ENCODE data around the gene WDR43. TPM values are rescaled to one million over a fixed set of nuclear protein-coding genes. Genes with fewer than 3 reads are reported as not detected.

Gene WDR43
- total and polyA plus RNA-seq, 9 of the 15 experiments (the other 6 are each of a cell fraction or from before 2014, with no cell fraction given): 34.6 to 197 (median 105) TPM

GRCh38 chr2:28893488-28893887 is 979 bp upstream of the WDR43 start:
- Histone ChIP-seq H3K79me2 (ENCODE audit: control insufficient read depth, insufficient read depth, low read length) (peaks cover 42% of the 10 kb centered on the region), H4K20me1 (replicated peaks; ENCODE audit: control insufficient read depth, insufficient read depth, low read length) (peaks cover 23% of the 10 kb centered on the region), H3K9me3 (replicated peaks; ENCODE audit: control insufficient read depth, insufficient read depth, low read depth, low read length) (no peaks in the 10 kb centered on the region), H3K27me3 (ENCODE audit: control insufficient read depth in 2 of 2, insufficient read depth in 2 of 2, low read length in 2 of 2) (no peaks in the 10 kb centered on the region), H3K9ac (ENCODE audit: insufficient read depth in 1 of 2, low read depth in 2 of 2, low read length in 2 of 2) (no peak overlapping the region), H3K9me1 (ENCODE audit: control insufficient read depth, insufficient read depth, low read length) (no peaks in the 10 kb centered on the region), H3K27ac (ENCODE audit: extremely low read depth, low read depth, low read length) (no peak overlapping the region), H3K4me2 (ENCODE audit: insufficient read depth, low read length) (no peak overlapping the region), H3K4me3 (no peak overlapping the region), H3K36me3 (ENCODE audit: control insufficient read depth, insufficient read depth, low read length) (peaks cover 32% of the 10 kb centered on the region), H2AFZ (ENCODE audit: low read depth, low read length) (peak overlapping the region; percentile 75; the same call in 1 of the 2 replicates), H3K4me1 (replicated peaks in 1 of 2; ENCODE audit: control insufficient read depth in 2 of 2, insufficient read depth in 2 of 2, low read length in 2 of 2) (peaks cover 10 to 13% of the 10 kb centered on the region in 2 experiments; a peak in 4 of 5 replicates)
- no peak for DNase-seq (ENCODE audit: extremely low read depth in 1 of 4, low spot score in 3 of 4)
- POLR2A ChIA-PET: interaction anchor here (1.5 kb wide), 1 partner anchor 14 kb away, joined by 6 read pairs; no protein-coding TSS in a partner anchor
- TF ChIP-seq ZNF133 (CRISPR knock-in tag; IDR thresholded peaks at IDR 0.05) (no peak), GTF2E2 (tag; IDR thresholded peaks at IDR 0.05) (no peak), MAFK (IDR thresholded peaks at IDR 0.05; ENCODE audit: low read length) (no peak), ZNF263 (CRISPR knock-in tag; IDR thresholded peaks at IDR 0.05; ENCODE audit: borderline replicate concordance) (no peak), ZNF395 (CRISPR knock-in tag; IDR thresholded peaks at IDR 0.05) (no peak), RBM25 (IDR thresholded peaks at IDR 0.05; ENCODE audit: low read depth, low read length, severe bottlenecking) (no peak), RBM39 (optimal IDR thresholded peaks at IDR 0.05; ENCODE audit: low read depth, low read length) (no peak), CCAR2 (IDR thresholded peaks at IDR 0.05; ENCODE audit: low read depth, low read length) (no peak), L3MBTL2 (IDR thresholded peaks at IDR 0.05) (no peak), CHD2 (IDR thresholded peaks at IDR 0.05; ENCODE audit: low read depth, low read length) (no peak), LEF1 (IDR thresholded peaks at IDR 0.05) (no peak), TCF7L2 (IDR thresholded peaks at IDR 0.05; ENCODE audit: low read depth, low read length) (no peak), ZNF311 (CRISPR knock-in tag; IDR thresholded peaks at IDR 0.05) (no peak), POLR2AphosphoS2 (IDR thresholded peaks at IDR 0.05; ENCODE audit: low read length) (no peak), ERF (CRISPR knock-in tag; IDR thresholded peaks at IDR 0.05) (no peak), ESRRB (CRISPR knock-in tag; IDR thresholded peaks at IDR 0.05; ENCODE audit: borderline replicate concordance) (no peak)
- TF ChIP-seq, protein P1, sequence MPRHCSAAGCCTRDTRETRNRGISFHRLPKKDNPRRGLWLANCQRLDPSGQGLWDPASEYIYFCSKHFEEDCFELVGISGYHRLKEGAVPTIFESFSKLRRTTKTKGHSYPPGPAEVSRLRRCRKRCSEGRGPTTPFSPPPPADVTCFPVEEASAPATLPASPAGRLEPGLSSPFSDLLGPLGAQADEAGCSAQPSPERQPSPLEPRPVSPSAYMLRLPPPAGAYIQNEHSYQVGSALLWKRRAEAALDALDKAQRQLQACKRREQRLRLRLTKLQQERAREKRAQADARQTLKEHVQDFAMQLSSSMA (CRISPR knock-in tag; IDR thresholded peaks at IDR 0.05): no peak
- TF ChIP-seq, protein P2, sequence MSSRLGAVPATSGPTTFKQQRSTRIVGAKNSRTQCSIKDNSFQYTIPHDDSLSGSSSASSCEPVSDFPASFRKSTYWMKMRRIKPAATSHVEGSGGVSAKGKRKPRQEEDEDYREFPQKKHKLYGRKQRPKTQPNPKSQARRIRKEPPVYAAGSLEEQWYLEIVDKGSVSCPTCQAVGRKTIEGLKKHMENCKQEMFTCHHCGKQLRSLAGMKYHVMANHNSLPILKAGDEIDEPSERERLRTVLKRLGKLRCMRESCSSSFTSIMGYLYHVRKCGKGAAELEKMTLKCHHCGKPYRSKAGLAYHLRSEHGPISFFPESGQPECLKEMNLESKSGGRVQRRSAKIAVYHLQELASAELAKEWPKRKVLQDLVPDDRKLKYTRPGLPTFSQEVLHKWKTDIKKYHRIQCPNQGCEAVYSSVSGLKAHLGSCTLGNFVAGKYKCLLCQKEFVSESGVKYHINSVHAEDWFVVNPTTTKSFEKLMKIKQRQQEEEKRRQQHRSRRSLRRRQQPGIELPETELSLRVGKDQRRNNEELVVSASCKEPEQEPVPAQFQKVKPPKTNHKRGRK (tag; IDR thresholded peaks at IDR 0.05): no peak
- TF ChIP-seq, protein P3, sequence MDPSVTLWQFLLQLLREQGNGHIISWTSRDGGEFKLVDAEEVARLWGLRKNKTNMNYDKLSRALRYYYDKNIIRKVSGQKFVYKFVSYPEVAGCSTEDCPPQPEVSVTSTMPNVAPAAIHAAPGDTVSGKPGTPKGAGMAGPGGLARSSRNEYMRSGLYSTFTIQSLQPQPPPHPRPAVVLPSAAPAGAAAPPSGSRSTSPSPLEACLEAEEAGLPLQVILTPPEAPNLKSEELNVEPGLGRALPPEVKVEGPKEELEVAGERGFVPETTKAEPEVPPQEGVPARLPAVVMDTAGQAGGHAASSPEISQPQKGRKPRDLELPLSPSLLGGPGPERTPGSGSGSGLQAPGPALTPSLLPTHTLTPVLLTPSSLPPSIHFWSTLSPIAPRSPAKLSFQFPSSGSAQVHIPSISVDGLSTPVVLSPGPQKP (CRISPR knock-in tag; IDR thresholded peaks at IDR 0.05): no peak
- no TSS peak for BruUV-seq (replicated peaks)
- 95% methylated on average over 20 of the region's 21 CpGs for WGBS (ENCODE audit: insufficient coverage, low coverage, missing lambda C conversion rate)
- ATAC-seq: no peak
- no peak for FAIRE-seq
- intact Hi-C loops (cut with micrococcal nuclease): no loop called here
- CTCF ChIA-PET (ENCODE audit: low intra/inter-chr PET ratio): no interaction called here
- in situ Hi-C loops (cut with MboI): no loop called here
